ENCODE measurements around the gene MBOAT1. TPM values are rescaled to one million over a fixed set of nuclear protein-coding genes. Genes with fewer than 3 reads are reported as not detected.

MBOAT1 gene
- total and polyA plus RNA-seq, 10 donors = 1.0 to 14.9 (median 11.8) TPM

GRCh38 chr6:20112241-20112640 is 100.0 kb downstream of the MBOAT1 start:
- no peak overlapping the region for H3K4me3 ChIP-seq

DNA sequence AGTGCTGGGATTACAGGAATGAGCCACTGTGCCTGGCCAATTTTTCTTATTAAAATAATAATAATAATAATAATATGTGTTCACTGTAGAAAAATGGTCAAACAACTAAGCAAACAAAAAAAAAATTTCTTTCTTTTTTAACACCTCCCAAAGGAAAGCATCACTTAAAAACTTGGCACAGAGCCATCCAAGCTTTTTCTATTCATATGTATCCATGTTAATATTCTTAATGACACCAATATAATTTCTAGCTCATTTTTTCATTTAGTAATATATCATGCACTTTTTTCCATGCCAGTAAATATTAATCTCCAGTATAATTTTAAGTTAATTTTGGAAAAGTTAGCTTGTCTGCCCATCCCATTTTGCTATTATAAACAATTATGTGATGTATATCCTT is 101.8 kb downstream of the MBOAT1 start:
- TF ChIP-seq POLR2AphosphoS5 (IDR thresholded peaks at IDR 0.05) = no peak
- TF ChIP-seq, protein P1, sequence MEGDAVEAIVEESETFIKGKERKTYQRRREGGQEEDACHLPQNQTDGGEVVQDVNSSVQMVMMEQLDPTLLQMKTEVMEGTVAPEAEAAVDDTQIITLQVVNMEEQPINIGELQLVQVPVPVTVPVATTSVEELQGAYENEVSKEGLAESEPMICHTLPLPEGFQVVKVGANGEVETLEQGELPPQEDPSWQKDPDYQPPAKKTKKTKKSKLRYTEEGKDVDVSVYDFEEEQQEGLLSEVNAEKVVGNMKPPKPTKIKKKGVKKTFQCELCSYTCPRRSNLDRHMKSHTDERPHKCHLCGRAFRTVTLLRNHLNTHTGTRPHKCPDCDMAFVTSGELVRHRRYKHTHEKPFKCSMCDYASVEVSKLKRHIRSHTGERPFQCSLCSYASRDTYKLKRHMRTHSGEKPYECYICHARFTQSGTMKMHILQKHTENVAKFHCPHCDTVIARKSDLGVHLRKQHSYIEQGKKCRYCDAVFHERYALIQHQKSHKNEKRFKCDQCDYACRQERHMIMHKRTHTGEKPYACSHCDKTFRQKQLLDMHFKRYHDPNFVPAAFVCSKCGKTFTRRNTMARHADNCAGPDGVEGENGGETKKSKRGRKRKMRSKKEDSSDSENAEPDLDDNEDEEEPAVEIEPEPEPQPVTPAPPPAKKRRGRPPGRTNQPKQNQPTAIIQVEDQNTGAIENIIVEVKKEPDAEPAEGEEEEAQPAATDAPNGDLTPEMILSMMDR (IDR thresholded peaks at IDR 0.05 in 8 of 11, conservative IDR thresholded peaks at IDR 0.05 in 3 of 11) = no peak
- TF ChIP-seq POLR2A (IDR thresholded peaks at IDR 0.05) = no peak
- no peak for DNase-seq
- Histone ChIP-seq H3K36me3 (peaks cover 0 to 97% (median 10%) of the 10 kb centered on the region in 6 donors), H3K4me1 (no peaks in the 10 kb centered on the region), H3K27me3 (replicated peaks in 1 of 7) (no peaks in the 10 kb centered on the region), H3K4me3 (no peak overlapping the region), H3K9me3 (no peaks in the 10 kb centered on the region), H3K27ac (no peak overlapping the region)
- intact Hi-C loops (cut with DNase I; ENCODE audit: low total_unique reads) = no loop called here

More at GRCh38 chr6:20112241-20112640, 100.0 kb downstream of the MBOAT1 start:
- intact Hi-C loops (cut with DNase I; ENCODE audit: low total_unique reads) = no loop called here
- DNase-seq = no peak
- Histone ChIP-seq H3K4me1 (no peaks in the 10 kb centered on the region), H3K9me3 (no peaks in the 10 kb centered on the region), H3K27me3 (replicated peaks in 1 of 7) (no peaks in the 10 kb centered on the region), H3K27ac (no peak overlapping the region), H3K36me3 (peaks cover 0 to 96% (median 10%) of the 10 kb centered on the region in 6 donors)
- WGBS, 5 donors = 62 to 85% (median 76%) methylated on average over 5 of the region's 5 CpGs
- TF ChIP-seq, protein P1 (IDR thresholded peaks at IDR 0.05 in 8 of 11, conservative IDR thresholded peaks at IDR 0.05 in 3 of 11) = no peak
- TF ChIP-seq POLR2A (IDR thresholded peaks at IDR 0.05) (no peak), POLR2AphosphoS5 (IDR thresholded peaks at IDR 0.05) (no peak)

- Histone ChIP-seq H3K4me1 (no peaks in the 10 kb centered on the region), H3K27me3 (replicated peaks in 1 of 7) (no peaks in the 10 kb centered on the region), H3K36me3 (peaks cover 0 to 97% (median 10%) of the 10 kb centered on the region in 6 donors), H3K4me3 (no peak overlapping the region), H3K27ac (no peak overlapping the region), H3K9me3 (no peaks in the 10 kb centered on the region)
- intact Hi-C loops (cut with DNase I; ENCODE audit: low total_unique reads) = loop anchor here (10.0 kb wide), 1 partner anchor 415 kb away; no protein-coding TSS in a partner anchor
- no peak for DNase-seq
- 66 to 84% (median 78%) methylated on average over 6 of the region's 6 CpGs for WGBS, 5 donors
- no peak for TF ChIP-seq POLR2A (IDR thresholded peaks at IDR 0.05)
- TF ChIP-seq, protein P1 (IDR thresholded peaks at IDR 0.05 in 8 of 11, conservative IDR thresholded peaks at IDR 0.05 in 3 of 11) = no peak
- no peak for TF ChIP-seq POLR2AphosphoS5 (IDR thresholded peaks at IDR 0.05)
Observed at GRCh38 chr6:20109526-20109925, 102.7 kb downstream of the MBOAT1 start.

DNA sequence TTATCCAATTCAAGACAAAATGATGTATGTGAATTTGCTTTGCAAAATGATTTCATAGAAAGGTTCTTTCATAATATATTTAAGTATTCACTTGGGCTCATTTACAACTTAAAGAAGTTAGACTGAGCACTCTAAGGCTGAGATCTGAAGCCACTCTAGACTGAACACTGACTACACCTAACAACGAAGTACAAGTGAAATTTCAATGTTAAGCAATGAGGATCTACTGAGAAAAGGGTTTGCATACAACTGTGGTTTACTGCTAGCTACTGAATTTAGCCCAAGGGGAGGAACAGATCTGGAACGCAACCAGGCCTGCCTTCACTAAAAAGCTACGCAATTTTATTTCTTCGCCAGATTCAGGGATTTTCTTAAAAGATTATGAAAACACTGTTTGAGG is 106.4 kb downstream of the MBOAT1 start:
- Histone ChIP-seq H3K36me3 (peaks cover 0 to 99% (median 15%) of the 10 kb centered on the region in 6 donors), H3K27me3 (replicated peaks in 1 of 7) (no peaks in the 10 kb centered on the region), H3K9me3 (no peaks in the 10 kb centered on the region), H3K27ac (no peak overlapping the region), H3K4me3 (no peak overlapping the region), H3K4me1 (no peaks in the 10 kb centered on the region)
- WGBS, 5 donors = 91 to 98% (median 94%) methylated on average over 4 of the region's 4 CpGs
- DNase-seq = no peak
- intact Hi-C loops (cut with DNase I; ENCODE audit: low total_unique reads) = loop anchor here (10.0 kb wide), 1 partner anchor 419 kb away; no protein-coding TSS in a partner anchor
- TF ChIP-seq, protein P1 (IDR thresholded peaks at IDR 0.05 in 8 of 11, conservative IDR thresholded peaks at IDR 0.05 in 3 of 11) = no peak
- TF ChIP-seq POLR2A (IDR thresholded peaks at IDR 0.05) (no peak), POLR2AphosphoS5 (IDR thresholded peaks at IDR 0.05) (no peak)
